ENCODE results near the gene RSRP1.
A peak's percentile ranks its signal among the peaks of the same experiment; 100 is the strongest.
"Not testable (repeated sequence)": the region's sequence is repeated elsewhere in the genome, so short reads cannot be mapped to it uniquely, and the experiment has no call there.

The RSRP1 gene

GRCh38 chr1:25256578-25256965 lies 9.3 kb upstream of the RSRP1 start:
- no peak for DNase-seq

GRCh38 chr1:25255706-25256577 lies 8.7 kb upstream of the RSRP1 start:
- no peak for DNase-seq

- no peak for DNase-seq
These were observed 6.7 kb upstream of the RSRP1 start for GRCh38 chr1:25253911-25254310.

GRCh38 chr1:25247829-25248754 lies 838 bp upstream of the RSRP1 start:
- DNase-seq: no peak

- DNase-seq: no peak
These were observed 642 bp downstream of the RSRP1 start for GRCh38 chr1:25246600-25247023.

- DNase-seq: no peak
These were observed 1.2 kb downstream of the RSRP1 start for GRCh38 chr1:25245809-25246599.

GRCh38 chr1:25245393-25245792 lies 1.9 kb downstream of the RSRP1 start:
- DNase-seq: no peak

GRCh38 chr1:25243907-25244306 lies 3.3 kb downstream of the RSRP1 start:
- DNase-seq: no peak

- DNase-seq: peak; percentile 43 to 80
These were observed 7.3 kb downstream of the RSRP1 start for GRCh38 chr1:25239681-25240541.

GRCh38 chr1:25238046-25238445 lies 9.2 kb downstream of the RSRP1 start:
- no peak for DNase-seq

GRCh38 chr1:25236261-25236660 lies 11.0 kb downstream of the RSRP1 start:
- DNase-seq: not testable (repeated sequence)

- not testable (repeated sequence) for DNase-seq
These were observed 11.8 kb downstream of the RSRP1 start for GRCh38 chr1:25235411-25235810.

- DNase-seq: no peak
These were observed 14.1 kb downstream of the RSRP1 start for GRCh38 chr1:25232866-25233784.

- DNase-seq: peak; percentile 67 to 80
These were observed 15.0 kb downstream of the RSRP1 start, which contains the start of gene SYF2 for GRCh38 chr1:25232027-25232865. TSS of gene SYF2 (minus strand) at chr1:25232502. CDS start at chr1:25232467, 35 bp downstream.

- no peak for DNase-seq
These were observed 23.8 kb downstream of the RSRP1 start for GRCh38 chr1:25223471-25223870.

GRCh38 chr1:25222606-25223005 lies 24.6 kb downstream of the RSRP1 start:
- DNase-seq: no peak

GRCh38 chr1:25220666-25221065 lies 26.6 kb downstream of the RSRP1 start:
- no peak for DNase-seq

- DNase-seq: no peak
These were observed 27.5 kb downstream of the RSRP1 start for GRCh38 chr1:25219661-25220251.

- DNase-seq: no peak
These were observed 29.5 kb downstream of the RSRP1 start for GRCh38 chr1:25217598-25218232.
